Measurements from ENCODE around the gene RPL38. TPM values are rescaled to one million over a fixed set of nuclear protein-coding genes. Genes with fewer than 3 reads are reported as not detected.

RPL38 gene
- total and polyA plus RNA-seq, 2 donors (not counting 1 experiment from before 2014, with no cell fraction given) = 722 to 1,550 TPM

GRCh38 chr17:74245145-74245831 is 41.8 kb downstream of the RPL38 start:
- TF ChIP-seq EZH2 (IDR thresholded peaks at IDR 0.05; ENCODE audit: borderline replicate concordance, insufficient read depth, low read depth, low read length, poor library complexity, severe bottlenecking) (no peak), CTCF (IDR thresholded peaks at IDR 0.05) (no peak)
- peaks cover 0 to 2% (median 0%) of the 10 kb centered on the region in 4 experiments for H3K27me3 ChIP-seq (replicated peaks in 1 of 4; ENCODE audit: control extremely low read depth in 1 of 4, control insufficient read depth in 3 of 4, insufficient read depth in 4 of 4, low read length in 3 of 4)
- CTCF ChIA-PET = interaction anchor here (0.6 kb wide), 1 partner anchor 13 kb away, joined by 3 read pairs; no protein-coding TSS in a partner anchor
- no peak overlapping the region for H3K9ac ChIP-seq (ENCODE audit: low read length)
- H3K4me2 ChIP-seq (replicated peaks; ENCODE audit: low read depth, low read length, poor library complexity, severe bottlenecking) = no peak overlapping the region
- Mint-ChIP-seq H3K9me3 (ENCODE audit: insufficient read depth) (no peaks in the 10 kb centered on the region), H3K27ac (no peak overlapping the region), H3K4me3 (no peak overlapping the region), H3K4me1 (no peaks in the 10 kb centered on the region), H3K27me3 (no peaks in the 10 kb centered on the region)
- no peaks in the 10 kb centered on the region for H3K36me3 ChIP-seq (replicated peaks in 1 of 2; ENCODE audit: control extremely low read depth in 1 of 2, control insufficient read depth in 1 of 2, extremely low read depth in 1 of 2, insufficient read depth in 2 of 2, low read length in 1 of 2)
- intact Hi-C loops (cut with micrococcal nuclease) = no loop called here
- no peak overlapping the region for H3K27ac ChIP-seq (ENCODE audit: low read length in 2 of 2)
- H3K79me2 ChIP-seq (ENCODE audit: control insufficient read depth, insufficient read depth, low read length) = no peaks in the 10 kb centered on the region
- H3K4me3 ChIP-seq (ENCODE audit: control extremely low read depth in 1 of 5, extremely low read depth in 1 of 5, insufficient read depth in 1 of 5, low read depth in 2 of 5, low read length in 4 of 5) = no peak overlapping the region
- POLR2A ChIA-PET = no interaction called here
- no peak overlapping the region for H2AFZ ChIP-seq (ENCODE audit: insufficient read depth, low read depth, low read length, poor library complexity, severe bottlenecking)
- DNase-seq (no peak), ATAC-seq (ENCODE audit: low read depth) (no peak)
- 94% methylated on average over 17 of the region's 21 CpGs for WGBS (ENCODE audit: insufficient coverage)
- no peaks in the 10 kb centered on the region for H4K20me1 ChIP-seq (ENCODE audit: control insufficient read depth, insufficient read depth, low read length, poor library complexity, severe bottlenecking)
- H3K4me1 ChIP-seq (ENCODE audit: control insufficient read depth in 2 of 2, insufficient read depth in 2 of 2, low read length in 2 of 2) = no peaks in the 10 kb centered on the region
- no peaks in the 10 kb centered on the region for H3K9me3 ChIP-seq (ENCODE audit: control extremely low read depth in 1 of 3, control insufficient read depth in 2 of 3, insufficient read depth in 1 of 3, low read length in 2 of 3)

DNA sequence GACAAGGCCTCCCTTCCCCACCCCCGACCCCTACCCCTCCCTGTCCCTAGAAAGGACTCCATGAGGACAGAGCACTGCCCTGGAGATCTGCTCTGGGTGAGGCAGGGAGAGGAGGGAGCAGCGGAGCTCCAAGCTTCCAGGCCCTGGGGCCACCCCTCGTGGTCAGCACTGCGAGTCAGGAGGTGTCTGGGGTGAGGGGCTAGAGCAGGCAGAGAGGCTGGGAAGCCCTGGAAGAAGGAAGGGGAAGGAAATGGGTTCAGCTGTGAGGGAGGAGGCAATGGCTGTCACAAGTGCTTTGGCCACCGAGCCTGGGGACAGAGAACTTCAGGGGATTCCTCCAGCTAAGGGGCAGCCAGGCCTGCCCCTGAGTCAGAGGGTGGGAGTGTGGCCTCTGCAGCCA is 42.4 kb downstream of the RPL38 start:
- TF ChIP-seq EZH2 (IDR thresholded peaks at IDR 0.05; ENCODE audit: borderline replicate concordance, insufficient read depth, low read depth, low read length, poor library complexity, severe bottlenecking) (no peak), CTCF (IDR thresholded peaks at IDR 0.05) (no peak)
- Histone ChIP-seq H3K79me2 (ENCODE audit: control insufficient read depth, insufficient read depth, low read length) (no peaks in the 10 kb centered on the region), H3K9me3 (ENCODE audit: control extremely low read depth in 1 of 3, control insufficient read depth in 2 of 3, insufficient read depth in 1 of 3, low read length in 2 of 3) (no peaks in the 10 kb centered on the region), H3K4me1 (ENCODE audit: control insufficient read depth in 2 of 2, insufficient read depth in 2 of 2, low read length in 2 of 2) (no peaks in the 10 kb centered on the region), H3K27me3 (replicated peaks in 1 of 4; ENCODE audit: control extremely low read depth in 1 of 4, control insufficient read depth in 3 of 4, insufficient read depth in 4 of 4, low read length in 3 of 4) (peaks cover 0 to 2% (median 0%) of the 10 kb centered on the region in 4 experiments), H3K36me3 (replicated peaks in 1 of 2; ENCODE audit: control extremely low read depth in 1 of 2, control insufficient read depth in 1 of 2, extremely low read depth in 1 of 2, insufficient read depth in 2 of 2, low read length in 1 of 2) (no peaks in the 10 kb centered on the region), H2AFZ (ENCODE audit: insufficient read depth, low read depth, low read length, poor library complexity, severe bottlenecking) (no peak overlapping the region), H3K4me2 (replicated peaks; ENCODE audit: low read depth, low read length, poor library complexity, severe bottlenecking) (no peak overlapping the region), H3K4me3 (ENCODE audit: control extremely low read depth in 1 of 5, extremely low read depth in 1 of 5, insufficient read depth in 1 of 5, low read depth in 2 of 5, low read length in 4 of 5) (no peak overlapping the region), H4K20me1 (ENCODE audit: control insufficient read depth, insufficient read depth, low read length, poor library complexity, severe bottlenecking) (no peaks in the 10 kb centered on the region), H3K9ac (ENCODE audit: low read length) (no peak overlapping the region), H3K27ac (ENCODE audit: low read length in 2 of 2) (no peak overlapping the region)
- Mint-ChIP-seq H3K27me3 (no peaks in the 10 kb centered on the region), H3K4me3 (no peak overlapping the region), H3K4me1 (no peaks in the 10 kb centered on the region), H3K9me3 (ENCODE audit: insufficient read depth) (no peaks in the 10 kb centered on the region), H3K27ac (no peak overlapping the region)
- WGBS (ENCODE audit: insufficient coverage) = 42% methylated on average over 4 of the region's 5 CpGs
- intact Hi-C loops (cut with micrococcal nuclease) = no loop called here
- ATAC-seq (ENCODE audit: low read depth) (no peak), DNase-seq (no peak)
- CTCF ChIA-PET = no interaction called here
- POLR2A ChIA-PET = no interaction called here
